ENCODE measurements around the gene SMC2.
A peak's percentile ranks its signal among the peaks of the same experiment; 100 is the strongest.

The SMC2 gene

GRCh38 chr9:104092192-104092591 is 1.9 kb upstream of the SMC2 start:
- H3K4me1 Mint-ChIP-seq, result peaks cover 55% of the 10 kb centered on the region
- no peaks in the 10 kb centered on the region for H3K27me3 Mint-ChIP-seq (ENCODE audit: low read depth)
- no peaks in the 10 kb centered on the region for H3K9me3 Mint-ChIP-seq
- H3K36me3 Mint-ChIP-seq (ENCODE audit: low read depth), result peaks cover 4% of the 10 kb centered on the region
- TF ChIP-seq CTCF (IDR thresholded peaks at IDR 0.05; ENCODE audit: unreplicated experiment in 3 of 3), result no peak
- H3K4me3 Mint-ChIP-seq, result peak overlapping the region; percentile 68 to 99 (median 99)
- peak overlapping the region; percentile 100 for H3K27ac Mint-ChIP-seq

GRCh38 chr9:104092875-104093600 is 1.1 kb upstream of the SMC2 start:
- no peaks in the 10 kb centered on the region for H3K27me3 Mint-ChIP-seq (ENCODE audit: low read depth)
- peak overlapping the region; percentile 99 for H3K4me3 Mint-ChIP-seq
- TF ChIP-seq CTCF (IDR thresholded peaks at IDR 0.05; ENCODE audit: unreplicated experiment in 3 of 3), result no peak
- H3K36me3 Mint-ChIP-seq (ENCODE audit: low read depth), result peaks cover 4% of the 10 kb centered on the region
- no peaks in the 10 kb centered on the region for H3K9me3 Mint-ChIP-seq
- H3K4me1 Mint-ChIP-seq, result peaks cover 55% of the 10 kb centered on the region
- peak overlapping the region; percentile 100 for H3K27ac Mint-ChIP-seq

- H3K27me3 Mint-ChIP-seq (ENCODE audit: low read depth), result no peaks in the 10 kb centered on the region
- peak overlapping the region; percentile 100 for H3K27ac Mint-ChIP-seq
- no peak for TF ChIP-seq CTCF (IDR thresholded peaks at IDR 0.05; ENCODE audit: unreplicated experiment in 3 of 3)
- no peaks in the 10 kb centered on the region for H3K9me3 Mint-ChIP-seq
- H3K4me3 Mint-ChIP-seq, result peak overlapping the region; percentile 99
- peaks cover 51% of the 10 kb centered on the region for H3K4me1 Mint-ChIP-seq
- H3K36me3 Mint-ChIP-seq (ENCODE audit: low read depth), result peaks cover 7% of the 10 kb centered on the region
These were observed 466 bp downstream of the SMC2 start for GRCh38 chr9:104094534-104095015.

- Mint-ChIP-seq H3K36me3 (ENCODE audit: low read depth) (peaks cover 47% of the 10 kb centered on the region), H3K27ac (no peak overlapping the region), H3K9me3 (no peaks in the 10 kb centered on the region), H3K27me3 (ENCODE audit: low read depth) (no peaks in the 10 kb centered on the region), H3K4me3 (no peak overlapping the region), H3K4me1 (peaks cover 35% of the 10 kb centered on the region)
- TF ChIP-seq CTCF (IDR thresholded peaks at IDR 0.05; ENCODE audit: unreplicated experiment in 3 of 3), result no peak
These were observed 5.5 kb downstream of the SMC2 start for GRCh38 chr9:104099630-104100029.

- H3K9me3 Mint-ChIP-seq, result no peaks in the 10 kb centered on the region
- no peak overlapping the region for H3K4me3 Mint-ChIP-seq
- peaks cover 69% of the 10 kb centered on the region for H3K36me3 Mint-ChIP-seq (ENCODE audit: low read depth)
- peaks cover 14% of the 10 kb centered on the region for H3K4me1 Mint-ChIP-seq
- no peaks in the 10 kb centered on the region for H3K27me3 Mint-ChIP-seq (ENCODE audit: low read depth)
- H3K27ac Mint-ChIP-seq, result peak overlapping the region in 2 of 3 experiments; percentile 28 to 77
- no peak for TF ChIP-seq CTCF (IDR thresholded peaks at IDR 0.05; ENCODE audit: unreplicated experiment in 3 of 3)
These were observed 10.3 kb downstream of the SMC2 start for GRCh38 chr9:104104360-104104759.

- peaks cover 58% of the 10 kb centered on the region for H3K36me3 Mint-ChIP-seq (ENCODE audit: low read depth)
- H3K27ac Mint-ChIP-seq, result no peak overlapping the region
- no peak overlapping the region for H3K4me3 Mint-ChIP-seq
- H3K27me3 Mint-ChIP-seq (ENCODE audit: low read depth), result no peaks in the 10 kb centered on the region
- H3K4me1 Mint-ChIP-seq, result peaks cover 14% of the 10 kb centered on the region
- H3K9me3 Mint-ChIP-seq, result no peaks in the 10 kb centered on the region
- TF ChIP-seq CTCF (IDR thresholded peaks at IDR 0.05; ENCODE audit: unreplicated experiment in 3 of 3), result no peak
These were observed 13.7 kb downstream of the SMC2 start for GRCh38 chr9:104107799-104108198.
